AG09319 (cell line): Measurements from ENCODE around the gene PLXND1.

ENCODE experiments used
- DNase-seq: peaks from one replicate; pipeline ENCODE4 v3.0.0-alpha.2; 2010; ENCODE audit warnings: low read depth; ENCODE audit errors: extremely low read depth
- CTCF ChIP-seq: IDR thresholded peaks from 2 replicates; pipeline ENCODE4 v1.5.1; 2011; ENCODE audit warnings: low read depth, mild to moderate bottlenecking, inconsistent platforms, low read length, moderate library complexity

Gene PLXND1

GRCh38 chr3:129627350-129628168, 21.1 kb upstream of the PLXND1 start:
- DNase-seq = no peak
- TF ChIP-seq CTCF = peak; percentile 81

DNA sequence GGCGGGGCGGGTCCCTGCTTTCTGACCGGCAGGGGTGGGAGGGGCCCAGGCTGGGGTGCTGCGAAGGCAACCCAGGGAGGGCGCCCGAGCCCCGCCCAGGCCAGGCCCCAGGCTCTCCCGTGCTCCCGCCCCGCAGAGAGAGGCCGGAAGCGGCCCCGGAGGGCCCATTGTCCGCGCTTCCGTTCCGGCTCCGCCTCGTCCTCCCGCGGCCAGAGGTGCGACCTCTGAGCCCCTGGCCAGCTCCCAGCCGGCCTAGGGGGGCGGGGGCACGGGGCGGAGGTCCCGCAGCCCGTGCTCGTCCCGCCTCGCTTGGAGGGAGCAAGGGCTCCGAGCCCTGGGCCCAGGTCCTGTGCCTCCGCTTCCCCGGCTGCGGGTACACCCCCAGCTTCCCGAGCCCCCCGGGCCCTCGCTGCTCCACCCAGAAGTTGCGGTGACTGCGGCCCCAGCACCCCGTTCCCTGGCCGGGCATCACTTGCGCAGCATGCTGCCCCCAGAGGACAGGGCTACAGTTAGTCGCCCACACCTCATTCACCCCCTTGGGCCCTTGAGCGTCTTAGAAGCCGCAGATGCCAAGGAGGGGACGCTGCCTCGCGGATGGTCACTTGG, 20.4 kb upstream of the PLXND1 start:
- no peak for DNase-seq
- TF ChIP-seq CTCF = no peak; the same call in 1 of the 2 replicates

DNA sequence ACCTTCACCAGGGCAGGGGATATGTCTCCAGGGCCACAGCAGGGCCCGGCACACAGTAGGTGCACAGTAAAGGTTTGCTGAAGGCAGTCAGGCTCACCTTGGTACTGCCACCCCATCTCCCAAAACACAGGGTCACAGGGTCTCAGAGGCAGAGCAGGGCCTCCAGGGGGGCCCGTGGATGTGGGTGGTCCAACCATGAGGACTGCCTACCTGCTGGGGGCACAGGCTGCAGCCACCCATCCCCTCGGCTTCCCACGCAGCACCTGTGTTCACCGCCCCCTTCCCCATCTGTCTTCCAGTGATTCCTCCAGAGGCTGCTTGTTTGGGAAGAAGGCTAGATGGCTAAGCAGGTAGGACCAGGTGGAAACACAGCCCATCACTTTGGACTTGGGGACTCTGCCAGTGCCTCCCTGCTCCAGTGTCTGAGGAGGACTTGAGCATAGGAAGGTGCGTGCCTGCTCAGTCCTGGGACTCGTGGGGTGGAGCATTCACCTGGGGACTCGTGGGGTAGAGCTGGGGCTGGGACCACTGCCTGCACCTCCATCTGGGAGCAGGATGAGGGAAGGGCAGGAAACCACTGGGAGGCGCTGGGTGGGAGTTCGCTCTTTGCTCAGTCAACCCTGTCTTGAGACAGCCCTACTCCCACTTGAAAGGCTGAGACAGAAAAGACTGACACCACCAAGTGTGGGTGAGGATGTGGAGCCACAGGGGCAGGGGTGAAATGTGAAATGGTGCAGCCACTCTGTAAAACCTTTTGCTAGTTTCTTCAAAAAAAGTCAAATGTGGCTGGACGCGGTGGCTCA, 18.8 kb upstream of the PLXND1 start:
- no peak for TF ChIP-seq CTCF
- no peak for DNase-seq

GRCh38 chr3:129624347-129625071, 18.0 kb upstream of the PLXND1 start:
- TF ChIP-seq CTCF = no peak
- DNase-seq = no peak

DNA sequence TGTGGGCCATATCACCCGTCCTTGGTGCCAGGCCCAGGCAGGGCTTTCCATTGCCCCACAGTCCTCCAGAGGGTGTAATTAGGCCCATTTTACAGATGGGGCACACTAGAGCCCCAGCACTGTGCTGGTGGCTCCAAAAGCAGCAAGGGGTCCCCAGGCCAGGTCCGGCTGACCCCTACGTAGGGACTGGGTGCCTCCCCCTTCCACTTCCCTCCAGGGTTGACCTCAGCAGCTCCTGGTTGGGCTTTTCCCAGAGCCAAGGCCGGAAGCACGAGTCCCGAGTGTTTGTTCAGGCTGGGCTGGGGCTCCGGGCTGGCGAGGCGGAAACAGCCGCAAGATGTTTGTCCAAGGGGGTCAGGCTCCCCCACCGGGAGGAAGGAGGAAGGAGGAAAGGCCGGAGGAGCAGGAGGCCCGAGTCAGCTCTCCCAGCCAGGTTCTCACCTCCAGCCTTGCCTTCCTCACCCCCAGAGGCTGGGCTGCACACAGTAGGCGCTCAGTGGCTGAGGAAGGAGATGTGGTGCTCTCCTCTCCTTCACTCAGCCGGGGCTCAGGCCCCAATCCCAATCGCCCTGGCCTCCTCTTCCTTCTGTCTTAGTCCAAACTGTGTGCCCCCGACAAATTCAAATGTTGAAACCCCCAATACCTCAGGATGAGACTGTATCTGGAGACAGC, 17.1 kb upstream of the PLXND1 start:
- TF ChIP-seq CTCF = no peak
- DNase-seq = no peak

DNA sequence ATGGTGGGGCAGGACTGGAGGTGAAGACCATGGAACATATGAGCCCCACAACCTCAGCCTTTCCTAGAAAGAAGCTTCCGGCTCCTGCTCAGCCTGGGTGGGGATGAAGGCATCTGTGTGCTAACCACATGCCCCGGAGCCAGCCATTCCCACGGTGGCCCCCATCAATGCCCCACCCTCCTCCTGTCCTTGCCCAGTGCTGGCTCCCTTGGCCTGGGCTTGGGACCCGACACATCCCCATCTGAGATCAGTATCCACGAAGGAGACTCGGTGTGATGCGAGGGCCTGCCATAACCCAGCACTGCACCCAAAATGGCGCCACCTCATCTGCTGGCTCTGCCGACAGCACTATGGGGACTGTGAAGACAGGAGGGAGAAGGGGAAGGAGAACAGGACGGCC, 16.5 kb upstream of the PLXND1 start:
- DNase-seq = no peak
- no peak for TF ChIP-seq CTCF
